OCI-LY3 (cell line): ENCODE measurements around the gene FBXO24.
A peak's percentile ranks its signal among the peaks of the same experiment; 100 is the strongest.
"Not testable (repeated sequence)": the region's sequence is repeated elsewhere in the genome, so short reads cannot be mapped to it uniquely, and the experiment has no call there.

Experiments
- H2AFZ ChIP-seq: fragments of 200-600, 300-600 bp; shearing (Covaris generic); 2 replicates; pipeline ENCODE4 v1.6.0; 2014; ENCODE audit warnings: antibody characterized with exemption, low read depth, low read length
- H3K27ac ChIP-seq: fragments of 200-600, 300-600 bp; sonication (generic); 2 replicates; pipeline ENCODE4 v1.5.1; 2014; ENCODE audit warnings: mild to moderate bottlenecking, low read length, moderate library complexity, mixed read lengths
- H3K27me3 ChIP-seq: fragments of 200-600, 300-600 bp; sonication (generic); 2 replicates; pipeline ENCODE4 v1.6.1; 2014; ENCODE audit warnings: low read depth, low read length, mixed read lengths
- H3K36me3 ChIP-seq: fragments of 200-600, 300-600 bp; sonication (generic); replicated peaks from 2 replicates; pipeline ENCODE3; 2014; ENCODE audit warnings: low read depth, low read length, mixed read lengths
- H3K4me1 ChIP-seq: fragments of 300-600, 200-600 bp; sonication (generic); 2 replicates; pipeline ENCODE4 v1.6.1; 2014; ENCODE audit warnings: low read length, mixed read lengths
- H3K4me2 ChIP-seq: fragments of 200-600, 300-600 bp; sonication (generic); 2 replicates; pipeline ENCODE4 v1.6.1; 2014; ENCODE audit warnings: low read length, mixed read lengths
- H3K4me3 ChIP-seq: fragments of 300-600, 200-600 bp; sonication (generic); 2 replicates; pipeline ENCODE4 v1.5.1; 2014; ENCODE audit warnings: antibody characterized with exemption, mild to moderate bottlenecking, low read length, moderate library complexity
- H3K79me2 ChIP-seq: fragments of 300-600, 200-600 bp; shearing (Covaris generic); 2 replicates; pipeline ENCODE4 v1.6.1; 2014; ENCODE audit warnings: mild to moderate bottlenecking, low read length, mixed read lengths
- H3K9ac ChIP-seq: fragments of 300-600, 200-600 bp; shearing (Covaris generic); 2 replicates; pipeline ENCODE4 v1.6.0; 2014; ENCODE audit warnings: mild to moderate bottlenecking, low read length, moderate library complexity
- H3K9me3 ChIP-seq: fragments of 200-600, 300-600 bp; shearing (Covaris generic); 2 replicates; pipeline ENCODE4 v1.6.1; 2014; ENCODE audit warnings: low read length, mixed read lengths; ENCODE audit not compliant: insufficient read depth
- H4K20me1 ChIP-seq: fragments of 200-600, 300-600 bp; sonication (generic); 2 replicates; pipeline ENCODE4 v1.6.1; 2016; ENCODE audit warnings: low read length, mixed read lengths; ENCODE audit not compliant: insufficient read depth
- CTCF ChIP-seq: fragments of 200-600, 300-600 bp; sonication (generic); IDR thresholded peaks from 2 replicates; pipeline ENCODE4 v1.5.1; 2014; ENCODE audit warnings: antibody characterized with exemption, low read length, low read depth
- EZH2phosphoT487 ChIP-seq: fragments of 200-600 bp; shearing (Covaris generic); IDR thresholded peaks from 2 replicates; pipeline ENCODE4 v1.6.1; 2018; ENCODE audit warnings: antibody characterized with exemption, mixed run types, low read depth

The FBXO24 gene

GRCh38 chr7:100546926-100547800 lies 39.0 kb upstream of the FBXO24 start:
- no peak for TF ChIP-seq CTCF
- no peak for TF ChIP-seq EZH2phosphoT487
- no peaks in the 10 kb centered on the region for H3K27me3 ChIP-seq
- no peaks in the 10 kb centered on the region for H3K9me3 ChIP-seq
- H3K9ac ChIP-seq, result peak overlapping the region; percentile 82; the same call in 1 of the 2 replicates
- H3K4me3 ChIP-seq, result peak overlapping the region; percentile 67; the same call in 1 of the 2 replicates
- peaks cover 46% of the 10 kb centered on the region for H3K79me2 ChIP-seq
- H3K27ac ChIP-seq, result peak overlapping the region; percentile 99
- peak overlapping the region; percentile 92 for H3K4me2 ChIP-seq
- no peaks in the 10 kb centered on the region for H4K20me1 ChIP-seq
- H3K36me3 ChIP-seq, result peaks cover 10% of the 10 kb centered on the region
- peaks cover 81% of the 10 kb centered on the region for H3K4me1 ChIP-seq
- H2AFZ ChIP-seq, result no peak overlapping the region

- peaks cover 39% of the 10 kb centered on the region for H3K79me2 ChIP-seq
- H3K36me3 ChIP-seq, result peaks cover 13% of the 10 kb centered on the region
- peak overlapping the region; percentile 92 for H3K4me2 ChIP-seq
- H3K27me3 ChIP-seq, result no peaks in the 10 kb centered on the region
- TF ChIP-seq CTCF, result no peak
- TF ChIP-seq EZH2phosphoT487, result no peak
- peaks cover 74% of the 10 kb centered on the region for H3K4me1 ChIP-seq
- H2AFZ ChIP-seq, result no peak overlapping the region
- H3K27ac ChIP-seq, result peak overlapping the region; percentile 99
- H3K9ac ChIP-seq, result peak overlapping the region; percentile 31; the same call in 1 of the 2 replicates
- no peak overlapping the region for H3K4me3 ChIP-seq
- no peaks in the 10 kb centered on the region for H4K20me1 ChIP-seq
- no peaks in the 10 kb centered on the region for H3K9me3 ChIP-seq
Measured at GRCh38 chr7:100547872-100548271, 38.3 kb upstream of the FBXO24 start.

- not testable (repeated sequence) for H3K27ac ChIP-seq, H3K9ac ChIP-seq, H4K20me1 ChIP-seq, H3K4me2 ChIP-seq, H3K4me3 ChIP-seq, H3K9me3 ChIP-seq, H3K27me3 ChIP-seq, H2AFZ ChIP-seq
- Histone ChIP-seq H3K4me1 (peaks cover 69% of the 10 kb centered on the region), H3K79me2 (peaks cover 39% of the 10 kb centered on the region), H3K36me3 (peaks cover 19% of the 10 kb centered on the region)
Measured at GRCh38 chr7:100548446-100548845, 37.7 kb upstream of the FBXO24 start.

GRCh38 chr7:100552532-100552931 lies 33.6 kb upstream of the FBXO24 start:
- Histone ChIP-seq H3K79me2 (peaks cover 11% of the 10 kb centered on the region), H3K27me3 (no peaks in the 10 kb centered on the region), H3K27ac (no peak overlapping the region), H3K9ac (no peak overlapping the region), H3K4me3 (no peak overlapping the region), H3K9me3 (no peaks in the 10 kb centered on the region), H3K4me1 (peaks cover 28% of the 10 kb centered on the region), H3K4me2 (no peak overlapping the region), H3K36me3 (peaks cover 33% of the 10 kb centered on the region), H2AFZ (no peak overlapping the region), H4K20me1 (no peaks in the 10 kb centered on the region)
- TF ChIP-seq CTCF (no peak), EZH2phosphoT487 (no peak)
